Upper lobe of left lung (tissue), 6 donors: ENCODE measurements around the gene CHRNB1. TPM values are rescaled to one million over a fixed set of nuclear protein-coding genes. Genes with fewer than 3 reads are reported as not detected.

Source experiments
- ATAC-seq, 2 donors: fragments of 200-7000 bp; cut with Tn5 transposase; one replicate each; pipeline ENCODE4 v1.9.1; 2022; ENCODE audit warnings: mild to moderate bottlenecking in 2 of 2, moderate library complexity in 2 of 2; ENCODE audit not compliant: low FRiP score in 2 of 2
- DNase-seq, 2 donors: peaks; one replicate each; pipeline ENCODE4 v3.0.0-alpha.2; 2019 to 2020
- H3K27ac ChIP-seq, 4 donors: fragments of 200-600 bp; sonication (generic); one replicate each; pipeline ENCODE4 v1.5.1; 2016 to 2019
- H3K27me3 ChIP-seq, 4 donors: fragments of 200-600 bp; sonication (generic); one replicate each; pipeline ENCODE4 v1.5.1; 2017 to 2019
- H3K36me3 ChIP-seq, 4 donors: fragments of 200-600 bp; sonication (generic); one replicate each; pipeline ENCODE4 v1.5.1; 2016 to 2019
- H3K4me1 ChIP-seq, 4 donors: fragments of 200-600 bp; sonication (generic); one replicate each; pipeline ENCODE4 v1.5.1; 2018 to 2019
- H3K4me3 ChIP-seq, 4 donors: fragments of 200-600 bp; sonication (generic); one replicate each; pipeline ENCODE4 v1.5.1; 2017 to 2019; ENCODE audit warnings: mild to moderate bottlenecking in 2 of 4, moderate library complexity in 1 of 4
- H3K9me3 ChIP-seq, 4 donors: fragments of 200-600 bp; sonication (generic); one replicate each; pipeline ENCODE4 v1.5.1; 2018 to 2019
- EP300 ChIP-seq, 4 donors: sonication (generic); formaldehyde crosslinking; IDR thresholded peaks; one replicate each; pipeline ENCODE4 v1.5.1; 2017; ENCODE audit warnings: antibody characterized with exemption in 4 of 4, control low read depth in 2 of 4
- POLR2A ChIP-seq, 4 donors: fragments of 450-650 bp; IDR thresholded peaks; one replicate each; pipeline ENCODE4 v1.5.1; 2016 to 2017; ENCODE audit warnings: antibody characterized with exemption in 4 of 4, mild to moderate bottlenecking in 2 of 4
- POLR2AphosphoS5 ChIP-seq, 2 donors: sonication (generic); formaldehyde crosslinking; IDR thresholded peaks; one replicate each; pipeline ENCODE4 v1.5.1; 2017; ENCODE audit warnings: antibody characterized with exemption in 2 of 2
- WGBS, 2 donors: methylation state at CpG; one replicate each; pipeline ENCODE4 v1.1.5; 2017 to 2018; 5-methylcytosine and 5-hydroxymethylcytosine counted together
- total RNA-seq, 6 donors: library from RNA; depleted of rRNA in 4 of 6; stranded (reverse); fragments of >200 nt in 4 of 6; gene quantifications; one replicate each; pipeline versions ENCODE4 v1.1.0 to v1.2.1, GENCODE V29; 2016 to 2021
- TF ChIP-seq, protein P1 (sequence below), 6 experiments: fragments of 450-650 bp in 4 of 6; fragments of 200-600 bp in 2 of 6; sonication (generic) in 2 of 6; IDR thresholded peaks; one replicate each; pipeline ENCODE4 v1.5.1; 2016 to 2019; ENCODE audit warnings: antibody characterized with exemption in 6 of 6
- donor health status: DM: no; HTN: no; CAD: no; lungs with moderate emphysema.
- donor health status: DM: no; HTN: yes; CAD: no; lungs with severe emphysema.

Gene CHRNB1
- total RNA-seq, 6 donors from 2014 or later = 1.9 to 11.5 (median 7.0) TPM

DNA sequence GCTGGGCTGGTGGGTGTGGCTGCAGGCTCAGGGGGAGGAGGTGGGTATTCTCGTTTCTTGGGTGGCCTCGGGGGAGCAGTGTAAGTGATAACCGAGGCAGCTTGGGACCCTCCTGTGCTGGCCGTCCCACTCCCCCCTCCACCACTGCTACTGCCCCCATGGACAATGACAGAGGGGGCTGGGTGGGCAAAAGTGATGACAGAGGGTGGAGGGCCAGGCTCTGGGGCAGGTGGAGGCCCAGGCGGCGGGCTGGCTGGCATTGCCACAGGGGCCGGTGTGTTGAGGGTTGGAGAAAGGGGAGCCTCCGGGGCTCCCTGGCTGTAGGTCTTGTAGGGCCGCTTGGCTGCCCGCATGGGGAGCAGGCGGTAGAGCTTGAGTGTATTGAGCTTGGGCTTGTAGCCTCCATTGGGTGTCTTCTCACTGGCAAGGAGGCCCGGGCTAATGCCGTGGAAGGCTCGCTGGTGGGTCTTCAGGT is 18.5 kb downstream of the CHRNB1 start:
- no peaks in the 10 kb centered on the region for H3K27me3 ChIP-seq
- H3K4me3 ChIP-seq = no peak overlapping the region
- no peaks in the 10 kb centered on the region for H3K9me3 ChIP-seq
- 91 to 96% methylated on average over 7 to 14 of the region's 14 CpGs for WGBS, 2 donors
- TF ChIP-seq EP300 (IDR thresholded peaks at IDR 0.05) = no peak
- TF ChIP-seq, protein P1, sequence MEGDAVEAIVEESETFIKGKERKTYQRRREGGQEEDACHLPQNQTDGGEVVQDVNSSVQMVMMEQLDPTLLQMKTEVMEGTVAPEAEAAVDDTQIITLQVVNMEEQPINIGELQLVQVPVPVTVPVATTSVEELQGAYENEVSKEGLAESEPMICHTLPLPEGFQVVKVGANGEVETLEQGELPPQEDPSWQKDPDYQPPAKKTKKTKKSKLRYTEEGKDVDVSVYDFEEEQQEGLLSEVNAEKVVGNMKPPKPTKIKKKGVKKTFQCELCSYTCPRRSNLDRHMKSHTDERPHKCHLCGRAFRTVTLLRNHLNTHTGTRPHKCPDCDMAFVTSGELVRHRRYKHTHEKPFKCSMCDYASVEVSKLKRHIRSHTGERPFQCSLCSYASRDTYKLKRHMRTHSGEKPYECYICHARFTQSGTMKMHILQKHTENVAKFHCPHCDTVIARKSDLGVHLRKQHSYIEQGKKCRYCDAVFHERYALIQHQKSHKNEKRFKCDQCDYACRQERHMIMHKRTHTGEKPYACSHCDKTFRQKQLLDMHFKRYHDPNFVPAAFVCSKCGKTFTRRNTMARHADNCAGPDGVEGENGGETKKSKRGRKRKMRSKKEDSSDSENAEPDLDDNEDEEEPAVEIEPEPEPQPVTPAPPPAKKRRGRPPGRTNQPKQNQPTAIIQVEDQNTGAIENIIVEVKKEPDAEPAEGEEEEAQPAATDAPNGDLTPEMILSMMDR (IDR thresholded peaks at IDR 0.05) = no peak
- TF ChIP-seq POLR2AphosphoS5 (IDR thresholded peaks at IDR 0.05) = no peak
- TF ChIP-seq POLR2A (IDR thresholded peaks at IDR 0.05) = no peak
- peak in 1 of 2 donors; percentile 78 for DNase-seq
- ATAC-seq = no peak
- no peak overlapping the region for H3K27ac ChIP-seq
- H3K36me3 ChIP-seq = peaks cover 4 to 40% (median 31%) of the 10 kb centered on the region in 4 donors
- H3K4me1 ChIP-seq = peaks cover 18 to 29% (median 20%) of the 10 kb centered on the region in 4 donors

DNA sequence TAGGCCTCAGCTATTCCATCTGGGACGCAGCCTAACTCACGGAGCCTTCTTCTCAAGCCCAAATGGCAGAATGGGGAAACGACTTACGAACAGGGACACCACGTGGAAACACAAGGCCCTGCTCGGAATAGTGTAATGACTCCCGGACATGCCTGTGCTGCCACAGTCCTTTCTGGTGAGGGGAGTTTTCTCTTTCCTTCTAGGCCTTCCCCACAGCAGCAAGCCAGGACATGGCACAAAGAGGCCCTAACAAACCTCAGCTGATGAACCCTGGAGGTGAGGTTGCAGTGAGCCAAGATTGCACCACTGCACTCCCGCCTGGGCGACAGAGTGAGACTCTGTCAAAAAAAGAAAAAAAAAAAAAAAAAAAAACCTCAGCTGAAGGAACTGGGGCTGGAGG is 19.2 kb downstream of the CHRNB1 start:
- no peaks in the 10 kb centered on the region for H3K27me3 ChIP-seq
- 95% methylated on average over 9 of the region's 9 CpGs for WGBS, 2 donors
- H3K4me1 ChIP-seq = peaks cover 19 to 29% (median 22%) of the 10 kb centered on the region in 4 donors
- no peak overlapping the region for H3K27ac ChIP-seq
- DNase-seq (no peak), ATAC-seq (no peak)
- TF ChIP-seq, protein P1 (IDR thresholded peaks at IDR 0.05) = no peak
- TF ChIP-seq POLR2AphosphoS5 (IDR thresholded peaks at IDR 0.05) (no peak), POLR2A (IDR thresholded peaks at IDR 0.05) (no peak), EP300 (IDR thresholded peaks at IDR 0.05) (no peak)
- peaks cover 4 to 40% (median 31%) of the 10 kb centered on the region in 4 donors for H3K36me3 ChIP-seq
- no peak overlapping the region for H3K4me3 ChIP-seq
- no peaks in the 10 kb centered on the region for H3K9me3 ChIP-seq

DNA sequence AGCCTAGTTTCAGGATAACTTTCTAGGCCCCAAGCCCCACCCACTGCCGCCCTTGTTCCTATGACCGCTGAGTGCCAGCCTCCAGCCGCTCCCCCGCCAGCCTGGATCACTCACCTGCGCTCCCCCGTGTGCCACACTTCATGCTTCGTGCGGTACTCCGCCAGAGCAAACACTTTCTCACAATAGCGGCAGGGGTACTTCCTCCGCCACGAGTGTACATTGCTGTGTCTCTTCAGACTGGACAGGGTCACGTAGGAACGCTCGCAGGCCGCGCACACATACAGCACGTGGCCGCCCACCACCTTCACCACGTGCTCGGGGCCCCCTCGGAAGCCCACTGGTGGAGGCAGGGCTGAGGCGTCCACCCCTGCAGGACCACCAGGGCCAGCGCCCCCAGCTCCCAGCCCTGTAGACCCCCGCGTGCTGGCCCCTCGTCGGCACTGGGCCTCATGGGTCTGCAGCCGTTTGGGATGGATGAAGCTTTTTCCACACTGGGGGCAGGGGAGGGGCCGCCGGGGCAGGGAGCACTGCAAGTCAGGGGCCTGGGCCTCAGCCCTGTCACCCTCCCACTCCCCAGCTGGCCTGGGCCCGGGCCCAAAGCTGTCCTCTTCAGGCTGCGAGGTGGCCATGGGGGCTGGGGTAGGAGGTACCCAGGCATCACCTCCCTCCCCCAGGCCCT is 20.9 kb downstream of the CHRNB1 start:
- TF ChIP-seq POLR2AphosphoS5 (IDR thresholded peaks at IDR 0.05) (no peak), POLR2A (IDR thresholded peaks at IDR 0.05) (no peak), EP300 (IDR thresholded peaks at IDR 0.05) (no peak)
- TF ChIP-seq, protein P1 (IDR thresholded peaks at IDR 0.05) = no peak
- Histone ChIP-seq H3K27me3 (no peaks in the 10 kb centered on the region), H3K27ac (peak overlapping the region; percentile 61 to 75 (median 71)), H3K36me3 (peaks cover 4 to 40% (median 31%) of the 10 kb centered on the region in 4 donors), H3K9me3 (no peaks in the 10 kb centered on the region), H3K4me1 (peaks cover 20 to 39% (median 32%) of the 10 kb centered on the region in 4 donors), H3K4me3 (no peak overlapping the region)
- ATAC-seq = peak in 1 of 2 donors; percentile 44
- peak; percentile 71 to 83 for DNase-seq
- 63 to 86% methylated on average over 10 to 28 of the region's 33 CpGs for WGBS, 2 donors

DNA sequence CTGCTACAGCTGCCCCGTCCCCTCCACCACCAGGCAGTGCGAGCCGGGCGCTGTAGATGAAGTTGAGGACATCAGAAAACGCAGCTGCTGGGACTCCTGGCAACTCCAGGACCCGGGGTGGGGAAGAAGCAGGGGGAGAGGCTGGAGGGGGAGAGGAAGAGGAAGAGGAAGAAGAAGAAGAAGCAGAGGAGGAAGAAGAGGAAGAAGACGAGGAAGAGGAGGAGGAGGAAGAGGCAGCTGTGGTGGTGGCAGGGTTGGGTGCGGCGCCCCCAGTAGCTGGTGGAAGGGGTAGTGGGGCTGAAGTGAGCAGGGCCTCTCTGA is 21.4 kb downstream of the CHRNB1 start:
- Histone ChIP-seq H3K4me3 (no peak overlapping the region), H3K27ac (peak overlapping the region; percentile 61 to 75 (median 71)), H3K27me3 (no peaks in the 10 kb centered on the region), H3K4me1 (peaks cover 24 to 40% (median 32%) of the 10 kb centered on the region in 4 donors), H3K36me3 (peaks cover 4 to 40% (median 31%) of the 10 kb centered on the region in 4 donors), H3K9me3 (no peaks in the 10 kb centered on the region)
- DNase-seq (no peak), ATAC-seq (no peak)
- no peak for TF ChIP-seq POLR2AphosphoS5 (IDR thresholded peaks at IDR 0.05)
- no peak for TF ChIP-seq EP300 (IDR thresholded peaks at IDR 0.05)
- TF ChIP-seq, protein P1 (IDR thresholded peaks at IDR 0.05) = no peak
- peak in 1 of 4 donors; percentile 2 for TF ChIP-seq POLR2A (IDR thresholded peaks at IDR 0.05)
- 80 to 83% methylated on average over 9 of the region's 9 CpGs for WGBS, 2 donors
